K562 (cell line): Measurements from ENCODE around the gene FAM83D. TPM values are rescaled to one million over a fixed set of nuclear protein-coding genes. Genes with fewer than 3 reads are reported as not detected.

ENCODE experiments used
- ATAC-seq: fragments of 200-7000 bp; cut with Tn5 transposase; 3 replicates; pipeline ENCODE4 v1.9.1; 2020; ENCODE audit warnings: moderate library complexity
- BruUV-seq: library from RNA; stranded (reverse); fragments of 400-500 nt; replicated peaks from 2 replicates; lab custom pipeline; 2021; lab: Mats Ljungman, UMichigan
- CTCF ChIA-PET: fragments of 300-600 bp; formaldehyde crosslinking; extraction: SDS; loops from one replicate; lab custom pipeline; 2021; ENCODE audit warnings: low intra/inter-chr PET ratio; lab: Yijun Ruan, JAX
- POLR2A ChIA-PET: fragments of 300-600, 350-650 bp; sonication (Branson Sonifier 250); formaldehyde crosslinking; extraction: SDS; loops from one replicate; lab custom pipeline; 2021; ENCODE audit warnings: antibody characterized with exemption, inconsistent platforms; lab: Yijun Ruan, JAX
- DNase-seq, 4 experiments: peaks; one replicate each; pipeline versions ENCODE4 v3.0.0 to v3.0.0-alpha.2; 2011 to 2018; ENCODE audit warnings: low spot score in 3 of 4, mixed read lengths in 3 of 4; ENCODE audit errors: extremely low read depth in 1 of 4
- FAIRE-seq: peaks from 2 replicates; lab custom pipeline; 2011; peaks lifted over from hg19 to GRCh38; lab: Jason Lieb, UNC
- H2AFZ ChIP-seq: 2 replicates; pipeline ENCODE4 v1.6.0; 2011; ENCODE audit warnings: low read depth, low read length, control low read depth, inconsistent platforms
- H3K27ac ChIP-seq: fragments of 200-600 bp; 3 replicates; pipeline ENCODE4 v1.8.0; 2011; ENCODE audit warnings: low read depth, mild to moderate bottlenecking, control low read depth, inconsistent platforms, low read length, moderate library complexity, mixed read lengths; ENCODE audit errors: extremely low read depth
- H3K27me3 ChIP-seq, 2 experiments: fragments of 300-600 bp in 1 of 2; 2 replicates in 1 of 2; 3 replicates in 1 of 2; pipeline versions ENCODE4 v1.6.0 to v1.8.0; 2011; ENCODE audit warnings: inconsistent platforms in 2 of 2, low read length in 2 of 2, mild to moderate bottlenecking in 1 of 2, mixed read lengths in 1 of 2, moderate library complexity in 1 of 2; ENCODE audit not compliant: control insufficient read depth in 2 of 2, insufficient read depth in 2 of 2
- H3K36me3 ChIP-seq: fragments of 300-600 bp; 3 replicates; pipeline ENCODE4 v1.8.0; 2011; ENCODE audit warnings: mild to moderate bottlenecking, low read length, inconsistent platforms; ENCODE audit not compliant: control insufficient read depth, insufficient read depth
- H3K4me1 ChIP-seq, 2 experiments: fragments of 200-600 bp in 1 of 2; replicated peaks in 1 of 2; 2 replicates in 1 of 2; 3 replicates in 1 of 2; pipeline versions ENCODE4 v1.5.1 to v1.8.0; 2011; ENCODE audit warnings: inconsistent platforms in 2 of 2, low read length in 2 of 2, mild to moderate bottlenecking in 1 of 2, mixed read lengths in 1 of 2, moderate library complexity in 1 of 2; ENCODE audit not compliant: control insufficient read depth in 2 of 2, insufficient read depth in 2 of 2
- H3K4me2 ChIP-seq: 2 replicates; pipeline ENCODE4 v1.6.1; 2011; ENCODE audit warnings: low read length, control low read depth, inconsistent platforms, mixed read lengths; ENCODE audit not compliant: insufficient read depth
- H3K4me3 ChIP-seq: fragments of 200-600 bp; sonication (generic), shearing (Covaris generic); 2 replicates; pipeline ENCODE4 v1.5.1; 2016; ENCODE audit warnings: control low read depth, inconsistent platforms
- H3K79me2 ChIP-seq: fragments of 200-600 bp; 3 replicates; pipeline ENCODE4 v1.8.0; 2011; ENCODE audit warnings: low read length, inconsistent platforms; ENCODE audit not compliant: control insufficient read depth, insufficient read depth
- H3K9ac ChIP-seq, 2 experiments: 2 replicates each; pipeline versions ENCODE4 v1.6.0 to v1.6.1; 2011; ENCODE audit warnings: low read depth in 2 of 2, low read length in 2 of 2, control low read depth in 1 of 2, inconsistent platforms in 1 of 2, mild to moderate bottlenecking in 1 of 2, mixed read lengths in 1 of 2; ENCODE audit not compliant: insufficient read depth in 1 of 2
- H3K9me1 ChIP-seq: one replicate; pipeline ENCODE4 v1.6.0; 2011; ENCODE audit warnings: inconsistent platforms, mild to moderate bottlenecking, low read length, moderate library complexity; ENCODE audit not compliant: control insufficient read depth, insufficient read depth
- H3K9me3 ChIP-seq: replicated peaks from 2 replicates; pipeline ENCODE4 v1.5.1; 2011; ENCODE audit warnings: low read depth, low read length, inconsistent platforms; ENCODE audit not compliant: control insufficient read depth, insufficient read depth
- H4K20me1 ChIP-seq: replicated peaks from 2 replicates; pipeline ENCODE4 v1.6.1; 2011; ENCODE audit warnings: low read length, inconsistent platforms, mixed read lengths; ENCODE audit not compliant: control insufficient read depth, insufficient read depth
- BRCA1 ChIP-seq, 2 experiments: fragments of 450-650 bp in 1 of 2; sonication (generic) in 1 of 2; formaldehyde crosslinking in 1 of 2; IDR thresholded peaks; 2 replicates each; pipeline versions ENCODE4 v1.5.0 to v1.6.1; 2017 to 2020; ENCODE audit warnings: mild to moderate bottlenecking in 1 of 2, missing genetic modification reagents in 1 of 2
- CBFA2T2 ChIP-seq: fragments of 450-650 bp; conservative IDR thresholded peaks from 2 replicates; pipeline ENCODE4 v1.6.1; 2017; ENCODE audit warnings: mild to moderate bottlenecking
- CREB1 ChIP-seq, 2 experiments: sonication (generic) in 1 of 2; formaldehyde crosslinking in 1 of 2; IDR thresholded peaks; 2 replicates each; pipeline versions ENCODE4 v1.6.1 to v1.8.0; 2012 to 2022; ENCODE audit warnings: inconsistent platforms in 1 of 2, mild to moderate bottlenecking in 1 of 2, missing genetic modification reagents in 1 of 2, moderate library complexity in 1 of 2
- CREM ChIP-seq: IDR thresholded peaks from 2 replicates; pipeline ENCODE4 v1.6.1; 2014; ENCODE audit warnings: antibody characterized with exemption, low read depth
- GABPA ChIP-seq: fragments of 200-800 bp; sonication (Bioruptor generic); conservative IDR thresholded peaks from 2 replicates; pipeline ENCODE4 v1.6.1; 2016; ENCODE audit warnings: low read depth, missing genetic modification characterization, missing compliant biosample characterization
- HDAC3 ChIP-seq: fragments of 450-650 bp; IDR thresholded peaks from 2 replicates; pipeline ENCODE4 v1.6.1; 2018; ENCODE audit warnings: borderline replicate concordance, mild to moderate bottlenecking, moderate library complexity; ENCODE audit not compliant: partially characterized antibody
- MAFK ChIP-seq: IDR thresholded peaks from 2 replicates; pipeline ENCODE4 v1.6.1; 2011; ENCODE audit warnings: low read length, improper control_type of control experiment
- MTA1 ChIP-seq: fragments of 450-650 bp; IDR thresholded peaks from 2 replicates; pipeline ENCODE4 v1.6.1; 2017; ENCODE audit warnings: borderline replicate concordance
- NBN ChIP-seq: fragments of 450-650 bp; IDR thresholded peaks from 2 replicates; pipeline ENCODE4 v1.6.1; 2016; ENCODE audit warnings: low read depth, mild to moderate bottlenecking
- NFATC3 ChIP-seq: fragments of 450-650 bp; IDR thresholded peaks from 2 replicates; pipeline ENCODE4 v1.6.1; 2017; ENCODE audit warnings: mild to moderate bottlenecking
- OTX1 ChIP-seq: fragments of 450-650 bp; formaldehyde crosslinking; IDR thresholded peaks from 2 replicates; pipeline ENCODE4 v1.4.0; 2022; ENCODE audit warnings: mild to moderate bottlenecking
- SOX6 ChIP-seq: fragments of 450-650 bp; IDR thresholded peaks from 2 replicates; pipeline ENCODE4 v1.6.1; 2014; ENCODE audit warnings: mild to moderate bottlenecking
- USF2 ChIP-seq: sonication (generic); formaldehyde crosslinking; IDR thresholded peaks from 2 replicates; pipeline ENCODE4 v1.5.0; 2020; ENCODE audit warnings: missing genetic modification reagents
- ZNF695 ChIP-seq: fragments of 450-650 bp; formaldehyde crosslinking; IDR thresholded peaks from 2 replicates; pipeline ENCODE4 v1.4.0; 2020; ENCODE audit warnings: mild to moderate bottlenecking, moderate library complexity
- WGBS: fragments of 100-300 bp; shearing (Covaris generic); methylation state at CpG from one replicate; pipeline ENCODE4 v1.1.6; 2016; ENCODE audit warnings: low coverage, mixed read lengths; ENCODE audit not compliant: insufficient coverage; ENCODE audit errors: missing lambda C conversion rate; 5-methylcytosine and 5-hydroxymethylcytosine counted together
- in situ Hi-C: fragments of 300-500 bp; cut with MboI; formaldehyde crosslinking; loops from 4 replicates; pipeline ENCODE4 v1.15.0; 2018; ENCODE audit warnings: inconsistent platforms, mixed read lengths
- intact Hi-C: fragments of 100-400 bp; cut with micrococcal nuclease; formaldehyde crosslinking; loops from 2 replicates; pipeline ENCODE4 v1.14.2; 2022
- polyA plus RNA-seq, 8 experiments: library from polyadenylated mRNA; depleted of rRNA in 4 of 8; stranded (reverse) in 5 of 8; unstranded in 3 of 8; fragments of >200 nt; fragmentation: Nextera tagmentation in 2 of 8; fragmentation: Illumina TruSeq in 1 of 8; extraction: Ambion mirVana in 2 of 8; extraction: Trizol in 1 of 8; gene quantifications; 2 replicates each; pipeline versions ENCODE4 v1.2.1 to v1.2.3, GENCODE V29; 2011 to 2014; ENCODE audit warnings: inconsistent platforms in 1 of 8, missing spikeins in 1 of 8
- total RNA-seq, 7 experiments: library from RNA; depleted of rRNA in 6 of 7; stranded (reverse); fragments of >200 nt in 6 of 7; fragmentation: Illumina TruSeq in 2 of 7; extraction: Trizol in 2 of 7; gene quantifications; 2 replicates each; pipeline versions ENCODE4 v1.2.1 to v1.2.3, GENCODE V29; 2011 to 2021; ENCODE audit warnings: low replicate concordance in 1 of 7
- TF ChIP-seq, protein P1 (sequence below): fragments of 450-650 bp; IDR thresholded peaks from one replicate; pipeline ENCODE4 v1.6.1; 2018; ENCODE audit warnings: mild to moderate bottlenecking, moderate library complexity; ENCODE audit not compliant: partially characterized antibody

The FAM83D gene
- total and polyA plus RNA-seq, 9 of the 15 experiments (the other 6 are each of a cell fraction or from before 2014, with no cell fraction given) = 8.2 to 66.1 (median 43.5) TPM

GRCh38 chr20:38969708-38970107 is 43.5 kb downstream of the FAM83D start:
- H3K9me3 ChIP-seq = no peaks in the 10 kb centered on the region
- H3K79me2 ChIP-seq = peaks cover 36% of the 10 kb centered on the region
- H3K4me3 ChIP-seq = no peak overlapping the region
- H3K36me3 ChIP-seq = peaks cover 74% of the 10 kb centered on the region
- H3K9me1 ChIP-seq = no peaks in the 10 kb centered on the region
- H3K4me2 ChIP-seq = no peak overlapping the region
- H4K20me1 ChIP-seq = no peaks in the 10 kb centered on the region
- POLR2A ChIA-PET = no interaction called here
- WGBS = 67% methylated on average over 4 of the region's 4 CpGs
- ATAC-seq = peak; percentile 32; the same call in 2 of the 3 replicates
- CTCF ChIA-PET = no interaction called here
- peak overlapping the region in 1 of 2 experiments; percentile 8; a peak in 1 of 4 replicates for H3K9ac ChIP-seq
- H3K27ac ChIP-seq = no peak overlapping the region
- FAIRE-seq = no peak
- peaks cover 4 to 11% of the 10 kb centered on the region in 2 experiments; a peak in 3 of 5 replicates for H3K4me1 ChIP-seq
- TF ChIP-seq GABPA (tag) (no peak), NFATC3 (no peak), MTA1 (no peak), SOX6 (no peak), USF2 (CRISPR knock-in tag) (no peak), OTX1 (CRISPR knock-in tag) (no peak)
- in situ Hi-C loops (no loop called here), intact Hi-C loops (no loop called here)
- DNase-seq = peak in 1 of 4 experiments; percentile 29
- H2AFZ ChIP-seq = no peak overlapping the region
- H3K27me3 ChIP-seq = no peaks in the 10 kb centered on the region
- no TSS peak for BruUV-seq

DNA sequence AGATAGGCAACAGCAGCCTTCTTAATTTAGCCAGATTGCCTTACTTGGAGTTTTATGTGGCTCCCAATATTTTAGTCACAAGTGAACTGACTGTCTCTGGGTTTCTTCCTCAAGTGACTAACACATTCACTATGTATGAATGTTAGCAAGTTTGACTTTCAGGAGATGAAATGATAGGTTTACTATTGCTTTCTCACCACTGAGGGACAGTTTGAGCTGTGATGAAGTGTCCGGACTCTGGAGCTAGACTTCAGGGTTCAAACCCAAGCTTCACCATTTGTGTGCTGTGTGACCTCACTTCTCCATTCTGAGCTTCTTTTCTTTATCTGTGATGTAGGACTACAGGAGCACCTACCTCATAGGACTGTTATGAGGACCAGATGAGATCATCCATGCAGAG is 44.1 kb downstream of the FAM83D start:
- FAIRE-seq = no peak

More for the DNA sequence above, 44.1 kb downstream of the FAM83D start:
- Histone ChIP-seq H3K4me2 (no peak overlapping the region), H3K36me3 (peaks cover 73% of the 10 kb centered on the region), H3K9ac (no peak overlapping the region), H2AFZ (no peak overlapping the region), H3K9me3 (no peaks in the 10 kb centered on the region), H4K20me1 (no peaks in the 10 kb centered on the region)
- CTCF ChIA-PET = no interaction called here
- in situ Hi-C loops = no loop called here
- no TSS peak for BruUV-seq
- no peak for TF ChIP-seq NBN
- no peak for TF ChIP-seq HDAC3
- peak; percentile 49; the same call in 1 of the 2 replicates for TF ChIP-seq CREB1 (IDR thresholded peaks at IDR 0.05)
- TF ChIP-seq CREB1 (CRISPR knock-in tag; IDR thresholded peaks at IDR 0.05) = no peak
- no peak for TF ChIP-seq MAFK
- no peak for TF ChIP-seq BRCA1 (IDR thresholded peaks at IDR 0.05)
- no peak for TF ChIP-seq BRCA1 (CRISPR knock-in tag; IDR thresholded peaks at IDR 0.05)
- peak; percentile 48; the same call in 1 of the 2 replicates for TF ChIP-seq CREM
- no peak for TF ChIP-seq CBFA2T2
- TF ChIP-seq, protein P1, sequence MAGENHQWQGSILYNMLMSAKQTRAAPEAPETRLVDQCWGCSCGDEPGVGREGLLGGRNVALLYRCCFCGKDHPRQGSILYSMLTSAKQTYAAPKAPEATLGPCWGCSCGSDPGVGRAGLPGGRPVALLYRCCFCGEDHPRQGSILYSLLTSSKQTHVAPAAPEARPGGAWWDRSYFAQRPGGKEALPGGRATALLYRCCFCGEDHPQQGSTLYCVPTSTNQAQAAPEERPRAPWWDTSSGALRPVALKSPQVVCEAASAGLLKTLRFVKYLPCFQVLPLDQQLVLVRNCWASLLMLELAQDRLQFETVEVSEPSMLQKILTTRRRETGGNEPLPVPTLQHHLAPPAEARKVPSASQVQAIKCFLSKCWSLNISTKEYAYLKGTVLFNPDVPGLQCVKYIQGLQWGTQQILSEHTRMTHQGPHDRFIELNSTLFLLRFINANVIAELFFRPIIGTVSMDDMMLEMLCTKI = no peak
- TF ChIP-seq ZNF695 (CRISPR knock-in tag) = no peak
- TF ChIP-seq, all 486 proteins: peak for 2
- H3K4me3 ChIP-seq = no peak overlapping the region
- POLR2A ChIA-PET = no interaction called here
- intact Hi-C loops = no loop called here
- H3K27ac ChIP-seq = no peak overlapping the region
- H3K79me2 ChIP-seq = peaks cover 32% of the 10 kb centered on the region
- H3K27me3 ChIP-seq = no peaks in the 10 kb centered on the region
- ATAC-seq = no peak
- no peak for DNase-seq
- WGBS = 86% methylated on average over 1 of the region's 1 CpG
- no peaks in the 10 kb centered on the region for H3K9me1 ChIP-seq
- H3K4me1 ChIP-seq = peaks cover 4 to 15% of the 10 kb centered on the region in 2 experiments; a peak in 3 of 5 replicates
